ENCODE data around the gene GTF2A1L.
A peak's percentile ranks its signal among the peaks of the same experiment; 100 is the strongest.

The GTF2A1L gene

DNA sequence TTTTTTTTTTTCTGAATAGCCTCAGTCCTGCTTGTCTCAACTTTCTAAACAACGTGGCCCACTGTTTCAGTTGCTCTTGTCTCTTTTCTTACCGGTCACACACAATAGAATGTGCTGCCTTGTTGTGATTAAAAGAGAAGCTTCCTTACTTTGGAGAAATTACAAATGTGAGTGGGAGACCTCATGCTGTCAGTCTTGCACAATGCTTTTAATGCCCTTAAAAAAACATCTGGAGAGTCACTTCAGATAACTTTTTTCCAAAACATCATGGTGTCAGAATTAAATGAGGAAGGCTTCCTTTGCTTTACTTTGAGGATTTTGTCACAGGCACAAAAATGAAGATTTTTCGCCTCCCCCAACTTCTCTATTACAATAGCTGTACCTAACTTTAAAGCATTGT is 100.2 kb downstream of the GTF2A1L start:
- TF ChIP-seq, protein P1, sequence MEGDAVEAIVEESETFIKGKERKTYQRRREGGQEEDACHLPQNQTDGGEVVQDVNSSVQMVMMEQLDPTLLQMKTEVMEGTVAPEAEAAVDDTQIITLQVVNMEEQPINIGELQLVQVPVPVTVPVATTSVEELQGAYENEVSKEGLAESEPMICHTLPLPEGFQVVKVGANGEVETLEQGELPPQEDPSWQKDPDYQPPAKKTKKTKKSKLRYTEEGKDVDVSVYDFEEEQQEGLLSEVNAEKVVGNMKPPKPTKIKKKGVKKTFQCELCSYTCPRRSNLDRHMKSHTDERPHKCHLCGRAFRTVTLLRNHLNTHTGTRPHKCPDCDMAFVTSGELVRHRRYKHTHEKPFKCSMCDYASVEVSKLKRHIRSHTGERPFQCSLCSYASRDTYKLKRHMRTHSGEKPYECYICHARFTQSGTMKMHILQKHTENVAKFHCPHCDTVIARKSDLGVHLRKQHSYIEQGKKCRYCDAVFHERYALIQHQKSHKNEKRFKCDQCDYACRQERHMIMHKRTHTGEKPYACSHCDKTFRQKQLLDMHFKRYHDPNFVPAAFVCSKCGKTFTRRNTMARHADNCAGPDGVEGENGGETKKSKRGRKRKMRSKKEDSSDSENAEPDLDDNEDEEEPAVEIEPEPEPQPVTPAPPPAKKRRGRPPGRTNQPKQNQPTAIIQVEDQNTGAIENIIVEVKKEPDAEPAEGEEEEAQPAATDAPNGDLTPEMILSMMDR (IDR thresholded peaks at IDR 0.05; ENCODE audit: low read depth, low read length), result no peak
- peak in 1 of 2 donors; percentile 52 for DNase-seq (ENCODE audit: low read depth in 2 of 2)
- H3K4me3 ChIP-seq (replicated peaks in 1 of 2; ENCODE audit: low read depth in 2 of 2, low read length in 2 of 2), result no peak overlapping the region

DNA sequence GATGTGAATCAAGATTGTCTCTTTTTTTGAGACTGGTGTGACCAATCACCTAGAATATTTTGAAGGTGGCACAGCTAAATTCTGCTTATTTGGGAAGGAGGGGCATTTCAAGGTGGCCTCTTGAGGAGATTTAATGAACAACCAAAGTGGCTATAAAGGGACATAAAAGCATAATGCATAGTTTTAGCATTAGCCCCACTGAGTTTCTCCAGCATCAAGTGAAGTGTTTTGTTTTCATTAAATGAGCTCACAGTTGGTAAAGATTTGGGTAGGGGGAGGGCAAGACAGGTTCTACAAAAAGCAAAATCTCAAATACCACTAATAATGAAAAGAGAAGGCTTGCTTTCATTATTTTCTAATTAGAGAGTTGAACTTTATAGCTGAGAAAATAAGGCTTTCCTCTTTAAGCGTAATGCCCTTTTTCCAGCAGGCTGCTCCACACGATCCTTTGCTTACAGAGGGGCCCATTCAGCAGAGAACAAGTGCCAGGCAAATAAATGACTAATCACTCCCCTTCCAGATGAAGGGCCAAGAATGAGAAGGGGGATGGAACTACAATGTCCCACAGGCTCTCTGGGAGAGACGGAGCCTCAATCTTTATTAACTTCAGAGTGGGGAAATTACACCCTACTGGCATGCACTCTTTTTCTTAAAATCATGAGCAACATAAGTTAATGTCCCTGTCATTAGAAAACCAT is 102.0 kb downstream of the GTF2A1L start:
- H3K4me3 ChIP-seq (replicated peaks in 1 of 2; ENCODE audit: low read depth in 2 of 2, low read length in 2 of 2), result no peak overlapping the region
- TF ChIP-seq, protein P1 (IDR thresholded peaks at IDR 0.05; ENCODE audit: low read depth, low read length), result no peak
- DNase-seq (ENCODE audit: low read depth in 2 of 2), result no peak

DNA sequence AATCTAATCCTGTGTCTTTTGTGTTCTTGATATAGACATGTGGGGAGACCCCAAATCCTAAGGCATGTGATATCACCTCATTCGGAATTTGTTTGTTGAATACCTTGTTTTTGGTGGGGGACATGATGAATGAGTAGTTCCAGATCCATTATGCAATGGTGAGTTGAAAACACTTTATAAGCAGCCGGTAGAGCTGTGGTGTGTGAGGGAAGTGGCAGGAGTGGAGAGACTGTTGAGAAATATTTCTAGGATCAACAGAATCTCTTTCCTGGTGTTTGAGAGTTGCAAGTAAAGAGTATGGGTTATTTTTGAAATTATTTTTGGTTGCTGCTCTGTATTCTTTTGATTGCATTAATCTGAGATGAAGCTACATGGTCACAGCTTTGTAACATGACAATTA is 103.5 kb downstream of the GTF2A1L start:
- no peak overlapping the region for H3K4me3 ChIP-seq (replicated peaks in 1 of 2; ENCODE audit: low read depth in 2 of 2, low read length in 2 of 2)
- TF ChIP-seq, protein P1 (IDR thresholded peaks at IDR 0.05; ENCODE audit: low read depth, low read length), result no peak
- DNase-seq (ENCODE audit: low read depth in 2 of 2), result no peak

DNA sequence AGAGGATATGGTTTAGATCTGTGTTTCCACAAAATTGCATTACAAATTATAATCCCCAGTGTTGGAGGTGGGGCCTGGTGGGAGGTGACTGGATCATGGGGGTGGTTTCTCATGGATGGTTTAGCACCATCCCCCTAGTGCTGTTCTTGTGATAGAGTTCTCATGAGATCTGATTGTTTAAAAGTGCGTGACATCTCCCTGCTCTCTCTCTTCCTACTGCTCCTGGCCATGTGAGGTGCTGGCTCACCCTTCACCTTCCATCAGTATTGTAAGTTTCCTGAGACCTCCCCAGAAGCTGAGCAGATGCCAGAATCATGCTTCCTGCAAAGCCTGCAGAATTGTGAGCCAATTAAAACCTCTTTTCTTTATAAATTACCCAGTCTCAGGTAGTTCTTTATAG is 104.7 kb downstream of the GTF2A1L start:
- H3K4me3 ChIP-seq (replicated peaks in 1 of 2; ENCODE audit: low read depth in 2 of 2, low read length in 2 of 2), result no peak overlapping the region
- no peak for DNase-seq (ENCODE audit: low read depth in 2 of 2)
- TF ChIP-seq, protein P1 (IDR thresholded peaks at IDR 0.05; ENCODE audit: low read depth, low read length), result no peak

DNA sequence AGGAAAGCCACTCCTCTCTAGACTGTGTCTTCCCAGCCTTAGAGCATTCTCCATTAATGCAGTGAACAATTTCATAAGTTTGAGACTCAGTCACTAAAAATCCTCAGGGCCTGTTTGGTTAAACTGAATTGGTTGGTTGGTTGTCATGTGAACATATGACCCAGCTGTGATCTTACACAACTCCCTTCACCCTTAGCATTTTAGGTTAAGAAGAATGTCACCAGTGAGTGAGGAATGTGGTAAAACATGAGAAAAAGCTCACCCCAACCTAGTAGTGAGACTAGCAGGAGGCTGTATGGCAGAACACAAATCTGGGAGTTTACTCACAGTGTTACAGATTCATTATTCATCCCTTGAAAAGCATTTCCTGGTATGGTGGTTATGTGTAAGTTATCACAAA is 105.5 kb downstream of the GTF2A1L start:
- TF ChIP-seq, protein P1 (IDR thresholded peaks at IDR 0.05; ENCODE audit: low read depth, low read length), result no peak
- H3K4me3 ChIP-seq (replicated peaks in 1 of 2; ENCODE audit: low read depth in 2 of 2, low read length in 2 of 2), result no peak overlapping the region
- DNase-seq (ENCODE audit: low read depth in 2 of 2), result peak; percentile 87 to 94

DNA sequence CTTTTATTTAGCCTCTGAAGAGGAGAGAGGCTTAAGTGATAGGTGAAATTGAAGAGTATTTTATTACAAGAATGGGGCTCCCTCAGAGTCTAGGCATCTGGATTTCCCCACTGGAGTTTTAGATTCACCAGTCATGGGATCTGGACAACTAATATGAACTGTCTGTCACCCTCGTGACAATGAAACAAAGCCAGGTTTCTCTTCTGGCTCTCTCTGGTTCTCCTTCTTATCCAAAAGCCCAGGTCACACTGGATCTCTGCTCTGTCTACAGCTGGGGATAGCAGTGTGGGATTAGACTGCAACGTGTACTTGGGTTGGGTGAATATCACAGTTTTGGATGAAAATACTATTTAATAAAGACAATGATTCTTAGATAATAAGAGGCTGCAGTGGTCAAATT is 106.6 kb downstream of the GTF2A1L start:
- no peak overlapping the region for H3K4me3 ChIP-seq (replicated peaks in 1 of 2; ENCODE audit: low read depth in 2 of 2, low read length in 2 of 2)
- TF ChIP-seq, protein P1 (IDR thresholded peaks at IDR 0.05; ENCODE audit: low read depth, low read length), result no peak
- no peak for DNase-seq (ENCODE audit: low read depth in 2 of 2)
